ENCODE data around the gene IPO7. TPM values are rescaled to one million over a fixed set of nuclear protein-coding genes. Genes with fewer than 3 reads are reported as not detected.

The IPO7 gene
- total and polyA plus RNA-seq, 4 donors, result 41.2 to 158 (median 106) TPM

- H3K4me3 ChIP-seq (ENCODE audit: low read length in 2 of 2), result peak overlapping the region; percentile 71 to 99
- no peaks in the 10 kb centered on the region for H3K27me3 ChIP-seq (ENCODE audit: control insufficient read depth in 1 of 2, insufficient read depth in 2 of 2, low read length in 1 of 2)
- H3K4me1 ChIP-seq (ENCODE audit: control insufficient read depth in 1 of 2, insufficient read depth in 2 of 2, low read length in 2 of 2), result peaks cover 0 to 2% of the 10 kb centered on the region in 2 donors
- no peak for DNase-seq
- peak overlapping the region; percentile 79 to 83 for H3K27ac ChIP-seq (ENCODE audit: low read depth in 1 of 2, low read length in 2 of 2)
- intact Hi-C loops (cut with DNase I), result no loop called here
- WGBS, 2 donors, result 70 to 71% methylated on average over 16 of the region's 16 CpGs
- ATAC-seq (ENCODE audit: low FRiP score), result no peak
- H3K36me3 ChIP-seq (ENCODE audit: control insufficient read depth in 1 of 2, insufficient read depth in 2 of 2, low read length in 1 of 2), result no peaks in the 10 kb centered on the region
- no peaks in the 10 kb centered on the region for H3K9me3 ChIP-seq (ENCODE audit: control insufficient read depth, low read length)
These were observed 77.8 kb downstream of the IPO7 start for GRCh38 chr11:9462172-9462799.

GRCh38 chr11:9462806-9463537 lies 78.5 kb downstream of the IPO7 start:
- H3K27me3 ChIP-seq (ENCODE audit: control insufficient read depth in 1 of 2, insufficient read depth in 2 of 2, low read length in 1 of 2), result no peaks in the 10 kb centered on the region
- H3K27ac ChIP-seq (ENCODE audit: low read depth in 1 of 2, low read length in 2 of 2), result no peak overlapping the region
- WGBS, 2 donors, result 77 to 80% methylated on average over 8 of the region's 8 CpGs
- no peaks in the 10 kb centered on the region for H3K9me3 ChIP-seq (ENCODE audit: control insufficient read depth, low read length)
- ATAC-seq (ENCODE audit: low FRiP score) (no peak), DNase-seq (no peak)
- intact Hi-C loops (cut with DNase I), result no loop called here
- no peak overlapping the region for H3K4me3 ChIP-seq (ENCODE audit: low read length in 2 of 2)
- H3K36me3 ChIP-seq (ENCODE audit: control insufficient read depth in 1 of 2, insufficient read depth in 2 of 2, low read length in 1 of 2), result no peaks in the 10 kb centered on the region
- peaks cover 0 to 2% of the 10 kb centered on the region in 2 donors for H3K4me1 ChIP-seq (ENCODE audit: control insufficient read depth in 1 of 2, insufficient read depth in 2 of 2, low read length in 2 of 2)

- 91% methylated on average over 4 of the region's 4 CpGs for WGBS, 2 donors
- intact Hi-C loops (cut with DNase I), result no loop called here
These were observed 86.3 kb downstream of the IPO7 start for GRCh38 chr11:9470765-9471164.

GRCh38 chr11:9473408-9473807 lies 89.0 kb downstream of the IPO7 start:
- Histone ChIP-seq H3K36me3 (ENCODE audit: control insufficient read depth in 1 of 2, insufficient read depth in 2 of 2, low read length in 1 of 2) (peaks cover 3 to 4% of the 10 kb centered on the region in 2 donors), H3K4me3 (ENCODE audit: low read length in 2 of 2) (no peak overlapping the region), H3K9me3 (ENCODE audit: control insufficient read depth, low read length) (no peaks in the 10 kb centered on the region), H3K27me3 (ENCODE audit: control insufficient read depth in 1 of 2, insufficient read depth in 2 of 2, low read length in 1 of 2) (no peaks in the 10 kb centered on the region), H3K27ac (ENCODE audit: low read depth in 1 of 2, low read length in 2 of 2) (no peak overlapping the region), H3K4me1 (ENCODE audit: control insufficient read depth in 1 of 2, insufficient read depth in 2 of 2, low read length in 2 of 2) (no peaks in the 10 kb centered on the region)
- ATAC-seq (ENCODE audit: low FRiP score), result no peak
- DNase-seq, result no peak
- intact Hi-C loops (cut with DNase I), result no loop called here

More at GRCh38 chr11:9470765-9471164, 86.3 kb downstream of the IPO7 start:
- Histone ChIP-seq H3K4me3 (ENCODE audit: low read length in 2 of 2) (no peak overlapping the region), H3K4me1 (ENCODE audit: control insufficient read depth in 1 of 2, insufficient read depth in 2 of 2, low read length in 2 of 2) (no peaks in the 10 kb centered on the region), H3K27ac (ENCODE audit: low read depth in 1 of 2, low read length in 2 of 2) (no peak overlapping the region), H3K27me3 (ENCODE audit: control insufficient read depth in 1 of 2, insufficient read depth in 2 of 2, low read length in 1 of 2) (no peaks in the 10 kb centered on the region), H3K36me3 (ENCODE audit: control insufficient read depth in 1 of 2, insufficient read depth in 2 of 2, low read length in 1 of 2) (peaks cover 1 to 3% of the 10 kb centered on the region in 2 donors), H3K9me3 (ENCODE audit: control insufficient read depth, low read length) (no peaks in the 10 kb centered on the region)
- ATAC-seq (ENCODE audit: low FRiP score), result no peak
- no peak for DNase-seq

- Histone ChIP-seq H3K27me3 (ENCODE audit: control insufficient read depth in 1 of 2, insufficient read depth in 2 of 2, low read length in 1 of 2) (no peaks in the 10 kb centered on the region), H3K36me3 (ENCODE audit: control insufficient read depth in 1 of 2, insufficient read depth in 2 of 2, low read length in 1 of 2) (peaks cover 4 to 10% of the 10 kb centered on the region in 2 donors), H3K4me3 (ENCODE audit: low read length in 2 of 2) (no peak overlapping the region), H3K4me1 (ENCODE audit: control insufficient read depth in 1 of 2, insufficient read depth in 2 of 2, low read length in 2 of 2) (no peaks in the 10 kb centered on the region), H3K27ac (ENCODE audit: low read depth in 1 of 2, low read length in 2 of 2) (no peak overlapping the region), H3K9me3 (ENCODE audit: control insufficient read depth, low read length) (no peaks in the 10 kb centered on the region)
- DNase-seq, result no peak
- WGBS, 2 donors, result 77 to 78% methylated on average over 2 of the region's 2 CpGs
- ATAC-seq (ENCODE audit: low FRiP score), result no peak
- intact Hi-C loops (cut with DNase I), result no loop called here
These were observed 95.4 kb downstream of the IPO7 start for GRCh38 chr11:9479899-9480298.

- ATAC-seq (ENCODE audit: low FRiP score) (no peak), DNase-seq (no peak)
- no peaks in the 10 kb centered on the region for H3K27me3 ChIP-seq (ENCODE audit: control insufficient read depth in 1 of 2, insufficient read depth in 2 of 2, low read length in 1 of 2)
- intact Hi-C loops (cut with DNase I), result no loop called here
- peaks cover 0 to 1% of the 10 kb centered on the region in 2 donors for H3K36me3 ChIP-seq (ENCODE audit: control insufficient read depth in 1 of 2, insufficient read depth in 2 of 2, low read length in 1 of 2)
- H3K9me3 ChIP-seq (ENCODE audit: control insufficient read depth, low read length), result no peaks in the 10 kb centered on the region
- H3K4me3 ChIP-seq (ENCODE audit: low read length in 2 of 2), result no peak overlapping the region
- no peaks in the 10 kb centered on the region for H3K4me1 ChIP-seq (ENCODE audit: control insufficient read depth in 1 of 2, insufficient read depth in 2 of 2, low read length in 2 of 2)
- no peak overlapping the region for H3K27ac ChIP-seq (ENCODE audit: low read depth in 1 of 2, low read length in 2 of 2)
- WGBS, 2 donors, result 16 to 22% methylated on average over 3 of the region's 3 CpGs
These were observed 104.8 kb downstream of the IPO7 start for GRCh38 chr11:9489080-9489765.

- no peaks in the 10 kb centered on the region for H3K9me3 ChIP-seq (ENCODE audit: control insufficient read depth, low read length)
These were observed 105.9 kb downstream of the IPO7 start for GRCh38 chr11:9490376-9490775.

GRCh38 chr11:9493492-9493891 lies 109.0 kb downstream of the IPO7 start:
- Histone ChIP-seq H3K27me3 (ENCODE audit: control insufficient read depth in 1 of 2, insufficient read depth in 2 of 2, low read length in 1 of 2) (no peaks in the 10 kb centered on the region), H3K36me3 (ENCODE audit: control insufficient read depth in 1 of 2, insufficient read depth in 2 of 2, low read length in 1 of 2) (peaks cover 0 to 1% of the 10 kb centered on the region in 2 donors), H3K27ac (ENCODE audit: low read depth in 1 of 2, low read length in 2 of 2) (no peak overlapping the region), H3K4me3 (ENCODE audit: low read length in 2 of 2) (no peak overlapping the region), H3K9me3 (ENCODE audit: control insufficient read depth, low read length) (no peaks in the 10 kb centered on the region), H3K4me1 (ENCODE audit: control insufficient read depth in 1 of 2, insufficient read depth in 2 of 2, low read length in 2 of 2) (no peaks in the 10 kb centered on the region)
- intact Hi-C loops (cut with DNase I), result no loop called here
- no peak for DNase-seq
- ATAC-seq (ENCODE audit: low FRiP score), result no peak
- 33 to 59% methylated on average over 1 of the region's 1 CpG for WGBS, 2 donors

More at GRCh38 chr11:9490376-9490775, 105.9 kb downstream of the IPO7 start:
- Histone ChIP-seq H3K27me3 (ENCODE audit: control insufficient read depth in 1 of 2, insufficient read depth in 2 of 2, low read length in 1 of 2) (no peaks in the 10 kb centered on the region), H3K4me1 (ENCODE audit: control insufficient read depth in 1 of 2, insufficient read depth in 2 of 2, low read length in 2 of 2) (no peaks in the 10 kb centered on the region), H3K36me3 (ENCODE audit: control insufficient read depth in 1 of 2, insufficient read depth in 2 of 2, low read length in 1 of 2) (peaks cover 0 to 1% of the 10 kb centered on the region in 2 donors), H3K4me3 (ENCODE audit: low read length in 2 of 2) (no peak overlapping the region), H3K27ac (ENCODE audit: low read depth in 1 of 2, low read length in 2 of 2) (no peak overlapping the region)
- ATAC-seq (ENCODE audit: low FRiP score) (no peak), DNase-seq (no peak)
- intact Hi-C loops (cut with DNase I), result no loop called here
- 75 to 78% methylated on average over 3 of the region's 3 CpGs for WGBS, 2 donors

Data from aorta (tissue), 5 donors.